Measurements from ENCODE around the gene NACA2.

- TF ChIP-seq CTCF (conservative IDR thresholded peaks at IDR 0.05; ENCODE audit: low read depth, low read length) (peak; percentile 46), MXI1 (IDR thresholded peaks at IDR 0.05; ENCODE audit: borderline replicate concordance, low read depth, low read length) (no peak), POLR2A (IDR thresholded peaks at IDR 0.05; ENCODE audit: low read depth, low read length) (no peak), USF2 (IDR thresholded peaks at IDR 0.05; ENCODE audit: low read depth, low read length) (no peak), ELK1 (IDR thresholded peaks at IDR 0.05; ENCODE audit: borderline replicate concordance, low read depth, low read length) (no peak), FOS (IDR thresholded peaks at IDR 0.05; ENCODE audit: low read depth, low read length) (no peak), CEBPB (IDR thresholded peaks at IDR 0.05; ENCODE audit: low read depth, low read length) (no peak)
Observed at GRCh38 chr17:61574542-61575351, 16.3 kb downstream of the NACA2 start.

All from IMR-90 (cell line).